ENCODE data around the gene GAMT. TPM values are rescaled to one million over a fixed set of nuclear protein-coding genes. Genes with fewer than 3 reads are reported as not detected.

GAMT gene
- total RNA-seq, 2 experiments from 2014 or later: 11.0 to 13.0 TPM

GRCh38 chr19:1434577-1435060, 33.3 kb upstream of the GAMT start:
- Histone ChIP-seq H3K36me3 (ENCODE audit: insufficient read depth, low read length) (peaks cover 49% of the 10 kb centered on the region), H3K9me3 (ENCODE audit: control insufficient read depth in 1 of 2, insufficient read depth in 1 of 2, low read length in 2 of 2) (no peaks in the 10 kb centered on the region), H3K4me3 (ENCODE audit: low read length) (no peak overlapping the region), H3K27me3 (ENCODE audit: control insufficient read depth in 1 of 2, insufficient read depth in 2 of 2, low read length in 2 of 2) (no peaks in the 10 kb centered on the region), H3K27ac (ENCODE audit: low read depth in 1 of 2, low read length in 2 of 2) (no peak overlapping the region), H3K4me1 (ENCODE audit: insufficient read depth, low read length) (peaks cover 14% of the 10 kb centered on the region)
- no peak overlapping the region for H3K4me3 Mint-ChIP-seq
- no peak overlapping the region for H3K27ac Mint-ChIP-seq
- ATAC-seq (ENCODE audit: poor library complexity) (no peak), DNase-seq (peak in 1 of 14 experiments; percentile 23)
- no peaks in the 10 kb centered on the region for H3K27me3 Mint-ChIP-seq
- H3K9me3 Mint-ChIP-seq: no peaks in the 10 kb centered on the region
- intact Hi-C loops (cut with DNase I, micrococcal nuclease): loop anchor here (5.0 kb wide), 2 partner anchors 78 to 157 kb away; partner anchors contain the start of genes ADAMTSL5 (in 1 of the 2) and FAM174C (in 1 of the 2)
- ChIA-PET CTCF (no interaction called here), POLR2A (no interaction called here)
- H3K4me1 Mint-ChIP-seq (ENCODE audit: low read depth): peaks cover 8% of the 10 kb centered on the region
- peaks cover 42% of the 10 kb centered on the region for H3K36me3 Mint-ChIP-seq (ENCODE audit: low read depth)
- TF ChIP-seq, protein P1, sequence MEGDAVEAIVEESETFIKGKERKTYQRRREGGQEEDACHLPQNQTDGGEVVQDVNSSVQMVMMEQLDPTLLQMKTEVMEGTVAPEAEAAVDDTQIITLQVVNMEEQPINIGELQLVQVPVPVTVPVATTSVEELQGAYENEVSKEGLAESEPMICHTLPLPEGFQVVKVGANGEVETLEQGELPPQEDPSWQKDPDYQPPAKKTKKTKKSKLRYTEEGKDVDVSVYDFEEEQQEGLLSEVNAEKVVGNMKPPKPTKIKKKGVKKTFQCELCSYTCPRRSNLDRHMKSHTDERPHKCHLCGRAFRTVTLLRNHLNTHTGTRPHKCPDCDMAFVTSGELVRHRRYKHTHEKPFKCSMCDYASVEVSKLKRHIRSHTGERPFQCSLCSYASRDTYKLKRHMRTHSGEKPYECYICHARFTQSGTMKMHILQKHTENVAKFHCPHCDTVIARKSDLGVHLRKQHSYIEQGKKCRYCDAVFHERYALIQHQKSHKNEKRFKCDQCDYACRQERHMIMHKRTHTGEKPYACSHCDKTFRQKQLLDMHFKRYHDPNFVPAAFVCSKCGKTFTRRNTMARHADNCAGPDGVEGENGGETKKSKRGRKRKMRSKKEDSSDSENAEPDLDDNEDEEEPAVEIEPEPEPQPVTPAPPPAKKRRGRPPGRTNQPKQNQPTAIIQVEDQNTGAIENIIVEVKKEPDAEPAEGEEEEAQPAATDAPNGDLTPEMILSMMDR (IDR thresholded peaks at IDR 0.05): no peak

- Histone ChIP-seq H3K27me3 (ENCODE audit: control insufficient read depth in 1 of 2, insufficient read depth in 2 of 2, low read length in 2 of 2) (no peaks in the 10 kb centered on the region), H3K4me3 (ENCODE audit: low read length) (no peak overlapping the region), H3K4me1 (ENCODE audit: insufficient read depth, low read length) (peaks cover 8% of the 10 kb centered on the region), H3K27ac (ENCODE audit: low read depth in 1 of 2, low read length in 2 of 2) (no peak overlapping the region), H3K9me3 (ENCODE audit: control insufficient read depth in 1 of 2, insufficient read depth in 1 of 2, low read length in 2 of 2) (no peaks in the 10 kb centered on the region), H3K36me3 (ENCODE audit: insufficient read depth, low read length) (peaks cover 53% of the 10 kb centered on the region)
- DNase-seq (no peak), ATAC-seq (ENCODE audit: poor library complexity) (no peak)
- Mint-ChIP-seq H3K9me3 (no peaks in the 10 kb centered on the region), H3K4me3 (no peak overlapping the region), H3K27ac (no peak overlapping the region), H3K36me3 (ENCODE audit: low read depth) (peaks cover 39% of the 10 kb centered on the region), H3K4me1 (ENCODE audit: low read depth) (peaks cover 8% of the 10 kb centered on the region), H3K27me3 (no peaks in the 10 kb centered on the region)
- intact Hi-C loops (cut with DNase I, micrococcal nuclease): no loop called here
- ChIA-PET POLR2A (no interaction called here), CTCF (no interaction called here)
- TF ChIP-seq, protein P1 (IDR thresholded peaks at IDR 0.05): no peak
Observed at GRCh38 chr19:1434040-1434366, 32.7 kb upstream of the GAMT start.

- Histone ChIP-seq H3K9me3 (ENCODE audit: control insufficient read depth in 1 of 2, insufficient read depth in 1 of 2, low read length in 2 of 2) (no peaks in the 10 kb centered on the region), H3K4me3 (ENCODE audit: low read length) (no peak overlapping the region), H3K27ac (ENCODE audit: low read depth in 1 of 2, low read length in 2 of 2) (no peak overlapping the region), H3K36me3 (ENCODE audit: insufficient read depth, low read length) (peaks cover 57% of the 10 kb centered on the region), H3K27me3 (ENCODE audit: control insufficient read depth in 1 of 2, insufficient read depth in 2 of 2, low read length in 2 of 2) (no peaks in the 10 kb centered on the region), H3K4me1 (ENCODE audit: insufficient read depth, low read length) (peaks cover 6% of the 10 kb centered on the region)
- TF ChIP-seq, protein P1 (IDR thresholded peaks at IDR 0.05): no peak
- CTCF ChIA-PET: no interaction called here
- H3K9me3 Mint-ChIP-seq: no peaks in the 10 kb centered on the region
- POLR2A ChIA-PET: no interaction called here
- no peaks in the 10 kb centered on the region for H3K27me3 Mint-ChIP-seq
- intact Hi-C loops (cut with DNase I, micrococcal nuclease): no loop called here
- ATAC-seq (ENCODE audit: poor library complexity): no peak
- peaks cover 7% of the 10 kb centered on the region for H3K4me1 Mint-ChIP-seq (ENCODE audit: low read depth)
- no peak for DNase-seq
- H3K27ac Mint-ChIP-seq: peak overlapping the region; percentile 20
- no peak overlapping the region for H3K4me3 Mint-ChIP-seq
- peaks cover 35% of the 10 kb centered on the region for H3K36me3 Mint-ChIP-seq (ENCODE audit: low read depth)
Observed at GRCh38 chr19:1433119-1434039, 32.0 kb upstream of the GAMT start.

Data from CD4-positive, alpha-beta T cell (primary cell).